ENCODE results near the gene DHRS1.
A peak's percentile ranks its signal among the peaks of the same experiment; 100 is the strongest.

DHRS1 gene

GRCh38 chr14:24280797-24281460 is 18.7 kb downstream of the DHRS1 start:
- no peak for DNase-seq

GRCh38 chr14:24279301-24280186 is 20.0 kb downstream of the DHRS1 start:
- no peak for DNase-seq

GRCh38 chr14:24278424-24278823 is 21.2 kb downstream of the DHRS1 start:
- no peak for DNase-seq

- no peak for DNase-seq
Measured at GRCh38 chr14:24277606-24278321, 21.8 kb downstream of the DHRS1 start.

- no peak for DNase-seq
Measured at GRCh38 chr14:24277071-24277470, 22.5 kb downstream of the DHRS1 start.

- DNase-seq = no peak
Measured at GRCh38 chr14:24274101-24274543, 25.5 kb downstream of the DHRS1 start.

- DNase-seq = no peak
Measured at GRCh38 chr14:24273422-24273998, 26.1 kb downstream of the DHRS1 start.

GRCh38 chr14:24272467-24272866 is 27.1 kb downstream of the DHRS1 start:
- DNase-seq = no peak

- no peak for DNase-seq
Measured at GRCh38 chr14:24271834-24272263, 27.7 kb downstream of the DHRS1 start.

- DNase-seq = peak; percentile 87 to 95
Measured at GRCh38 chr14:24271134-24271833, 28.3 kb downstream of the DHRS1 start, which contains the start of gene RABGGTA. RABGGTA (minus strand) TSS chr14:24271597; CDS start chr14:24271115, 482 bp downstream.

GRCh38 chr14:24270537-24271133 is 28.9 kb downstream of the DHRS1 start:
- DNase-seq = no peak

- DNase-seq = no peak
Measured at GRCh38 chr14:24269910-24270536, 29.6 kb downstream of the DHRS1 start.

- no peak for DNase-seq
Measured at GRCh38 chr14:24269368-24269767, 30.2 kb downstream of the DHRS1 start.

- DNase-seq = no peak
Measured at GRCh38 chr14:24268225-24268624, 31.4 kb downstream of the DHRS1 start.

GRCh38 chr14:24267516-24267915 is 32.1 kb downstream of the DHRS1 start:
- no peak for DNase-seq

- DNase-seq = no peak
Measured at GRCh38 chr14:24266344-24267244, 33.0 kb downstream of the DHRS1 start.

GRCh38 chr14:24264298-24264697 is 35.3 kb downstream of the DHRS1 start:
- DNase-seq = no peak

GRCh38 chr14:24263848-24264247 is 35.7 kb downstream of the DHRS1 start:
- no peak for DNase-seq

- no peak for DNase-seq
Measured at GRCh38 chr14:24262821-24263733, 36.5 kb downstream of the DHRS1 start, which contains the start of gene TGM1. TGM1 (minus strand) TSS chr14:24263177; CDS start chr14:24262352, 825 bp downstream.

Measured in NCI-H1930 (cell line).